ENCODE measurements around the gene KCNJ18. TPM values are rescaled to one million over a fixed set of nuclear protein-coding genes. Genes with fewer than 3 reads are reported as not detected.
"Not testable (repeated sequence)": the region's sequence is repeated elsewhere in the genome, so short reads cannot be mapped to it uniquely, and the experiment has no call there.

The KCNJ18 gene
- polyA plus RNA-seq, 12 donors: not detected

GRCh38 chr17:21702940-21703640 lies 10.8 kb downstream of the KCNJ18 start:
- DNase-seq: not testable (repeated sequence)

DNA sequence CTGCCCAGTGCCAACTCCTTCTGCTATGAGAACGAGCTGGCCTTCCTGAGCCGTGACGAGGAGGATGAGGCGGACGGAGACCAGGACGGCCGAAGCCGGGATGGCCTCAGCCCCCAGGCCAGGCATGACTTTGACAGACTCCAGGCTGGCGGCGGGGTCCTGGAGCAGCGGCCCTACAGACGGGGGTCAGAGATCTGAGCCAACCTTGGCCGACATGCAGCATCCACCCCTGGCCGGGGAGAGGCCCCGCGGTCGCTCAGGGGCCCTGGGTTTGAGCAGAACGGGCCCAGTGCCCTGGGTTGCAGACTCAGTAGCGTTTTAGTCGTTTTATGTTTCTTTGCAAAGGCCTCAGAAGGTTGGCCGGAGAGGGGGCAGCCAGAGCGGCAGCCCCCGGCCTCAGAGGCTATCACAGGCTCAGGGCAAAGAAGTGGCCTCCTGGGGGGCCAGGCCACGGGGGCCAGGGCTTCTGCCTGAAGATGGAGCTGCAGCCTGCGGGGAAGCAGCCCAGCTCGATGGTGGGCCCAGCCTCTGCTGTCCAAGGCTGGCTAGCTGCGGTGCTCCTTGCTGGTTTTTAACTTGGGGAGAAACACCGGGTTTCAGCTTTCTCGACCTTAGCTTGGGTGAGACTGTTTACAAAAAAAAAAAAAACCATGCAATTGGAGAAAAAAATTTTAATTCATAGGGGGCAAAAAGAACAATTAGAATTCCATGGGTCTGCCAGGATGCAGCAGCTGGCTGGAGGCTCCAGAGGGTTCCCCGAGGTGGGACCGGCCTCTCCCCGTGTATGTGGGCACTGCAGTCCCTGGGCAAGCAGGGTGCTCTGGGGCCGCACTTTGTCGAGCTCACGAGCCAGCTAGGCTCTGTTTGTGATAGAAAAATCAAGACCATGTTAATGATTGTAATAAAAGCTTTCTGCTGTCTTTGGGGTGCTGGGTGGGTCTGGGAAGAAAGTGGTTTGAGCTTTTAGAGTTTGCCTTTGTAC lies 11.9 kb downstream of the KCNJ18 start:
- not testable (repeated sequence) for DNase-seq

DNA sequence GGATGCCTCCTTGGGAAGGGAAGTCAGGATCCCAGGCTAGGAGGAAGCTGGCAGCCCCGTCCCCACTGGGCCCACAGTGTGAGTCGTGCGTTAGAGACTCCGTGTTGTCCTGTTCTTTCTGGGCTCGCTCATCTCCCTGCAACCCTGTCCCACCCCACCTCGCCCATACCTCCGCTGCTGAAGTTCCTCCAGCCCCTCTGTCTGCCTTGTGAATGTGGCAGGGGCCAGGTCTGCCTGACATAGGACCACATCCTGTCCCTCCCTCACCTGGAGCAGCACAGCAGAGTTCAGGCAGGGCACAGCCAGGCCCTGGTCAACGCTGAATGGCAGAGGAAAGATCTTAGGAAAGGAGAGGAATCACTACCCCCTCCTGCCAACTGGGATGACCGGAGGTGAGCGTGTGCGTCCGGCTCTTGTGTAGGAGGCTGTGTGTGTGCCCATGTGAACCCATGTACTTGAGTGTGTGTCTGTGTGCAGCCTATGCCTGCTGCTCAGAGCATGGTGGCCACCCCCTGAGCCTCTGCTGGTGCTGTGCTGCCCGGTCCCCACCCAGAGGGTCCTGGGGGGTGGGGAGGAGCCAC lies 12.8 kb downstream of the KCNJ18 start:
- no peak for DNase-seq

DNA sequence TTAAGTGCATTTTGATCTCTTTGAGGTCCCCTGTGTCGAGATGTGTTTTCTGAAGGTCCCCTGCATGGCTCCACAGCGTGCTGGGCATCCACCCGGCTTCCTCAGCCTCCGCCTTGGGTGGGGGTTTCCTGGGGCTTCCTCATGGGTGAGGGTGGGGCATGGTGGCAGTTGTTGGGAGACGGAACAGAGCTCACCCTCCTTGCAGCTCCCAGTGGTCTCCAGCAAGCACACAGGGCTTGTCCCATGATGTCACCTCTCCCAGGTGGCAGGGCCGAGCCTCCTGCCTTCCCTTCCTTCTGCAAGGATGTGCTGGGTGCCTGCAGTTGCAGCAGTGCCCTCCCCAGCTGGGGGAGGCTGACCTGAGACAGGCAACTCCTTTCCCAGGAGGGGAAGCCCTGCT lies 13.4 kb downstream of the KCNJ18 start:
- DNase-seq: not testable (repeated sequence)

- not testable (repeated sequence) for DNase-seq
Measured at GRCh38 chr17:21706546-21706945, 14.2 kb downstream of the KCNJ18 start.

DNA sequence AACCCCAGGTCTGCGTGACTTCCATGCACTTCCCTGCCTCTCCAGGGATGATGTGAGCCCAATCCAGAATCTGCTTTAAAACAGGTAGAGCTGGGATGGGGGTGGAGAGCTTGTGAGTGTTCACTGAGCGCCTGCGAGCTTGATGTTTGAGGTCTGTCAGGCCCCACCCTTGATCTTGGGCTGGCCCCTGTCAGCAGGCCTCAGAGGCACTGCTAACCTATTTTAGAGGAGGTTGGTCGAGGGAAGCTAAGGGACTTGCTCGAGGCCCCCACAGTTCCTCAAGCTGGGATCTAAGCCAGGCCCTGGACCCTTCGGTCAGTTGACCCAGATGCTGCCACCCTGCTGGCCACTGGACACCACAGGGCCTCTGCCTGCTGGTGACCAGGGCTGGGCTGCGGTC lies 14.8 kb downstream of the KCNJ18 start:
- DNase-seq: not testable (repeated sequence)

DNA sequence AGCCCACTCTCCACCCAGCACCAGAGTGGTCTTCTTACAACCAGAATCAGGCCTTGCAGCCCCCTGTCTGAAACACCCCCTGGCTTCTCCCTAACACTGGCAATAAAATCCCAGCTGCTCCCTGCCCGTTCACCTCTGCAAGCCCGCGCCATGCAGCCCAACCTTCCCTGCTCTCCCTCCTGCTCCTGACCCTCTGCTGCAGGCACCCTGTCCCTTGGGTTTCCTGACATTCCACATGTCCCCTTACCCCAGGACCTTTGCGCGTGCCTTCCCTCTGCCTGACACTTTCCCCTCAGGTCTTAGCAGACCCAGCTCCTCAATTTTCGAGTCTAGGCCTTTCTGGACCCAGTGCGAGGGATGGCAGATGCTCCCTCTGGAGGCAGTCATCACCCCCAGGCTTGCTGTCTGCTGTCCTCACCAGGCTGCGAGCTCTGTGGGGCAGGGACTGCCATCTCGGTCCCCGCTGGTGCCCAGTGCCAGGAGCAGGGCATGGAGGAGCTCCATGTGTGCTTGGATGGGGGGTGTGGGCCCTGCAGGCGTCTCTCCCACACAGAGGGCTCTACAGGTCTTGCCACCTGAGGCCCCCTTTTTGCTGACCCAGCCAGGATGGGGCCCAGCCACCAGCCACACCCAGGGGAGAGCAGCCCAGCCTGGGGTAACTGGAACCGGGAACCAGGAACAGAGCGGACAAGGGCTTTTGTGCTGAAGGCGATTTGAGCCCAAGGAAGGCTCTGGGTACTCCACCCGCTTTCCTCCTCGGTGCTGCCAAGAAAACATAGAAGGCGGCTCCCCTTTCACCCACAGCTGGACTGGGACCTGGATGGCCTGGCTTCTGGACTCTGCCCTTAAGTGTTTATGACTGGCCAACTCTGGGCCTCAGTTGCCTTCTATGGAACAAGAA lies 15.6 kb downstream of the KCNJ18 start:
- DNase-seq: not testable (repeated sequence)

GRCh38 chr17:21708612-21709535 lies 16.6 kb downstream of the KCNJ18 start:
- not testable (repeated sequence) for DNase-seq

DNA sequence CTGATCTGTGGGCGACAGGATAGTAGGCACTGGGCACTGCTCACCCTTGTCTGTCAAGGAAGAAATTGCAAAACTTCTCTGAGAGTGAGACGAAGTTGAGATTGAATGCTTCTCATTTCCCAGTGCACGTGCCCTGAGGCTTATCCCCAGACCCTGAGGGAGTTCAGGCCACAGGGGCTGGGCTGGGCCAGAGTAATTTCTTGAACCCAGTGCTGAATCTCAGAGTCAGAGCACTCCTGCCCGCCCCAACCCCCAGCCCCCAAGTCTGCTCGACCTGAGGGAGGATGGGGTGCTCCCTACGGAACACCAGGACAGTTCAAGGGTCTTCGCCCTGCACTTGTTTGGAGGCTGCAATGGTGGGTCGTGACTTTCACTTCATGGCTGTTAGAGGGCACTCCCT lies 17.7 kb downstream of the KCNJ18 start:
- DNase-seq: not testable (repeated sequence)

- DNase-seq: not testable (repeated sequence)
Measured at GRCh38 chr17:21710486-21710885, 18.2 kb downstream of the KCNJ18 start.

DNA sequence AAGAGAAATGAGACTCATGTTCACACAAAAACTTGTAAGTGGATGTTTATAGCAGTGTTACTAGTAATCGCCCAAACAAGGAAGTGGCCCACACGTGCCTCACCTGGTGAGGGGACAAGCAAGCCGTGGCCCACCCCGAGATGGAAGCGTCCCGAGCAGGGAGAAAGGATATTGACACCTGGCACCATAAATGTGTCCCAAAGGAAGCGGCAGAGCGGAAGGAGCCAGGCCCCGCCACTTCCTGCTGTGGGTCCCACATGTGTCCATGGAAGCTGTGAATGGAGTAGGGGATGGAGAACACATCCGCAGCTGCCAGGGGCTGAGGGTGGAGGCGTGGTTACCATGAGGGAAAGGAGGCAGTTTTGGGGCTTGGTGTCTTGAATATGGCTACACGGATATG lies 18.9 kb downstream of the KCNJ18 start:
- DNase-seq: no peak

DNA sequence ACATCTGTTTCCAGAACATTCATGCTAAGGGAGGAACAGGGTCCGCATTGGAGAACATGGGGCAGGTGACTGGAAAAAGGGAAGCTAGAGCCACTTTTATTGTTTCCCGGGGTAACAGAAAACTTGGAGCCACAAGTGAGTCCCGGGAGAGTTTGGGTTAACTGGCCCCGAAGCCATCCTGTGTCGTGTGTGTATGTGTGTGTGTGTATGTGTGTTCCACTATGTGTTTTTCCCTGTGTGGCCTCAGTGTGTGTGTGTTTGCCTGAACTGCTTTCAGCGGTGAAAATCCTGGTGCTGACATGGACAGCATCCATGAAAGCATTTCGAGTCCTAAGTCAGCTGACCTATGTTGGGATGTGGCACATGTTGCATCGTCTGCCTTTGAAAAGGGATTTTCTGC lies 20.7 kb downstream of the KCNJ18 start:
- DNase-seq: not testable (repeated sequence)

DNA sequence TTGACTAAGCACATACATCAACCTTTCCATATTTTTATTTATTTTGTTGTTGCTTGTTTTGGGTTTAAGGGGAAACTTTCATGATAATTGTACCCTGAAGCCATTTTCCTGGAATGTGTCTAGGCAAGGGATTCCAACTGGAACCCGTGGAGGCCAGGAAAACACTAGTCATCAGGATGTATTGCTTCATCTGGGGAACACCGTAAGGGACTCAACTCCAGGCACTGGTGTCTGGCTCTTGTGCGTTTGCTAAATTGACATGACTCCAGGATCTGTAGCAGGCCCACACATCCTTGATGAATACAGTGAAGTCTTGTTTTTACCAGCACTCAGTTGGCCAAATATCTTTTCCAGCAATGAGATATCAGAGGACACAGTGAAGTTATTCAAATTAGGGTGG lies 21.3 kb downstream of the KCNJ18 start:
- not testable (repeated sequence) for DNase-seq

DNA sequence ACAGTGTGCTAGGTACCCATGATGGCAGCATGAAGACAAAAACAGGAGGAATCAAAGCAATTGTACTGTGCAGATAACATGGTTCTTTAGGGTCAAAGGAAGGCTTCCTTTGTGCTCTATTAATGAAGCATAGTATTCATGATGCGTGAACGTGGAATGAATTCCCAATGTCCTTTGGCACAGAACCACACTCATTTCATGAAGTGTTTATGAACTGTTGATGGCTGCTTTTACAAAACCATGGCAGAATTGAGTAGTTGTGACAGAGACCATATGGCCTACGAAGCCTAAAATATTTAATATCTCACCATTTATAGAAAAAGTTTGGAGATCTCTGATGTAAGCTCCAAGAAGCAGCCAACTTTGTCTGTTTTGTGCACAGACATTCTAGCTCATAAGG lies 22.4 kb downstream of the KCNJ18 start:
- not testable (repeated sequence) for DNase-seq

DNA sequence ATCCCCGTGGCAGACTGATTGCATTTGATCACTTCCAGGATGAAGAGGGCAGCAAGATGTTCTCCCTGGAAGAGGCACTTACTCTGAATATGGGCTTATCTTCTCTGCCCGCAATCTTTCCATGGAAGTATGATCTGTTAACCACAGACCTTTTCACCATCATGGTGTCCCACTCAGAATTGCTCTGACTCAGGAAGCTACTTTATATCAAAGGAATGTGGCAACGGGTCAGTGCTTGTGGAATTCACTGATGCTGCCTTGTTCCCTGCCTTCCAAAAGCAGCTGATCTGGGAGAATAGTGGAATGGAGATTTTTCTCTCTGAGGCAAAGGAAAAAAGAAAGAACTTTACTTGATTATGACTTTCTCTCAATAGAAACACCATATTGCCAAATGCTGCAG lies 23.6 kb downstream of the KCNJ18 start:
- DNase-seq: not testable (repeated sequence)

- DNase-seq: not testable (repeated sequence)
Measured at GRCh38 chr17:21718971-21719370, 26.6 kb downstream of the KCNJ18 start.

- DNase-seq: not testable (repeated sequence)
Measured at GRCh38 chr17:21719511-21720226, 27.3 kb downstream of the KCNJ18 start.

DNA sequence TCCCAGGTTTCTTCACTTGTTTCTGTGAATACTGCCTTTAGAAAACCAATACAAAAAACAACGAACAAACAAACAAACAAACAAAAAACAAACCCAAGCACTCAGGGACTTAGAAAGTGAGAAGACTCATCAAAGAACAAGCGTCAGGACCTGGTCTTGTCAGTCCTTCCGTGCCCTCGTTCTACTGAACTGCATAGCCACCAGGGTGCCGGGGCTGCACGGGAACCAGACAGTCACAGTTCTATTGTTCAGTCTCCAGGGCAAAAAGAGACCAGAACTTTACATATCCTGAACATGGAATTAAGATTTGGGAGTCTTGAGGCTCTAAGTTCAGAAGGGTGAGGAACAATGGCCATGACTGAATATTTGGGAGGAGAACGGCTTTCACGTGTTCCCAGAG lies 28.2 kb downstream of the KCNJ18 start:
- not testable (repeated sequence) for DNase-seq

DNA sequence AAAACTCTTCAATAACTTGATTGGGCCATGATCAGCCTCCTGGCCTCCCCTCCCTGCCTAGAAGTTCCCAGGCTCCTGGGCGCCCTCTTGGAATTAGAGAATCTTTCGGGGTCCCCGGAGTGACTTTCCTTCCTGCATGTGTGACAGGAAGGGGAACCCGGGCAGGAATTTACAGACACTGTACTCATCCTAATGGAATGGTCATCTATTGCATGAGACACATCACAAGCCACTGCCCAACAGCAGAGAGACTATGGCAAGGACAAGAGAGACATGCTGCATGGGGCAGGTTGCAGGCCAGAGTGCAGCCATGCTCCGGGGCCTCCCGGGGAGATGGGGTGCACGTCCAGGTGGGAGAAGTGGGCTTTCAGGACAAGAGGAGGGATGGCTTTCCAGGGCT lies 29.9 kb downstream of the KCNJ18 start:
- DNase-seq: not testable (repeated sequence)

All from muscle of arm (tissue), 12 donors.